H1 (cell line): ENCODE data around the gene SMNDC1. TPM values are rescaled to one million over a fixed set of nuclear protein-coding genes. Genes with fewer than 3 reads are reported as not detected.

Source experiments
- CTCF ChIA-PET: fragments of 300-600 bp; sonication (Branson Sonifier 250); formaldehyde crosslinking; loops from one replicate; lab custom pipeline; 2021; ENCODE audit not compliant: partially characterized antibody; lab: Charles Lee
- POLR2A ChIA-PET: fragments of 300-600 bp; sonication (Branson Sonifier 250); formaldehyde crosslinking; loops from one replicate; lab custom pipeline; 2021; ENCODE audit warnings: inconsistent platforms; ENCODE audit not compliant: partially characterized antibody; lab: Charles Lee
- DNase-seq, 2 experiments: peaks; one replicate each; pipeline versions ENCODE4 v3.0.0 to v3.0.0-alpha.2; 2010 to 2022; ENCODE audit warnings: low spot score in 2 of 2, low read depth in 1 of 2, mixed read lengths in 1 of 2
- FAIRE-seq: peaks from 2 replicates; lab custom pipeline; 2011; peaks lifted over from hg19 to GRCh38; lab: Jason Lieb, UNC
- H2AFZ ChIP-seq: 2 replicates; pipeline ENCODE4 v1.8.1; 2012; ENCODE audit warnings: low read length, inconsistent platforms
- H2AK5ac ChIP-seq: 2 replicates; pipeline ENCODE4 v1.6.1; 2013; ENCODE audit warnings: low read depth, low read length
- H2BK120ac ChIP-seq: replicated peaks from 2 replicates; pipeline ENCODE3; 2013; ENCODE audit warnings: low read depth, low read length, inconsistent platforms
- H2BK12ac ChIP-seq: 2 replicates; pipeline ENCODE4 v1.6.1; 2013; ENCODE audit warnings: low read depth, low read length
- H2BK15ac ChIP-seq: 2 replicates; pipeline ENCODE4 v1.6.1; 2013; ENCODE audit warnings: low read length
- H2BK20ac ChIP-seq: 2 replicates; pipeline ENCODE4 v1.6.1; 2013; ENCODE audit warnings: low read length
- H2BK5ac ChIP-seq: 2 replicates; pipeline ENCODE4 v1.6.1; 2013; ENCODE audit warnings: low read depth, low read length
- H3K14ac ChIP-seq: 2 replicates; pipeline ENCODE4 v1.6.1; 2013; ENCODE audit warnings: inconsistent platforms; ENCODE audit not compliant: insufficient read length
- H3K18ac ChIP-seq: 2 replicates; pipeline ENCODE4 v1.6.1; 2013; ENCODE audit warnings: low read length; ENCODE audit errors: extremely low read depth
- H3K23ac ChIP-seq: 2 replicates; pipeline ENCODE4 v1.6.1; 2013; ENCODE audit warnings: inconsistent platforms; ENCODE audit not compliant: insufficient read length
- H3K23me2 ChIP-seq: 2 replicates; pipeline ENCODE4 v1.6.1; 2013; ENCODE audit warnings: low read depth, low read length
- H3K27ac ChIP-seq: 2 replicates; pipeline ENCODE4 v1.6.1; 2011; ENCODE audit warnings: low read depth, low read length, inconsistent platforms
- H3K27me3 ChIP-seq, 4 experiments: replicated peaks in 1 of 4; 1 replicate in 1 of 4; 2 replicates in 3 of 4; pipeline versions ENCODE4 v1.6.1 to v1.8.1; 2011 to 2013; ENCODE audit warnings: low read length in 3 of 4, mild to moderate bottlenecking in 3 of 4, inconsistent platforms in 2 of 4, mixed read lengths in 2 of 4, moderate library complexity in 1 of 4; ENCODE audit not compliant: control insufficient read depth in 3 of 4, insufficient read depth in 3 of 4; ENCODE audit errors: extremely low read depth in 1 of 4
- H3K36me3 ChIP-seq, 4 experiments: 2 replicates each; pipeline versions ENCODE4 v1.6.1 to v1.8.1; 2011 to 2013; ENCODE audit warnings: mild to moderate bottlenecking in 4 of 4, low read length in 3 of 4, moderate library complexity in 2 of 4, control low read depth in 1 of 4, inconsistent platforms in 1 of 4; ENCODE audit not compliant: insufficient read depth in 4 of 4, control insufficient read depth in 2 of 4
- H3K4ac ChIP-seq: replicated peaks from 2 replicates; pipeline ENCODE3; 2013; ENCODE audit warnings: low read length, low read depth, mixed read lengths, inconsistent platforms; ENCODE audit not compliant: insufficient read length
- H3K4me1 ChIP-seq, 4 experiments: replicated peaks in 1 of 4; 1 replicate in 1 of 4; 2 replicates in 3 of 4; pipeline versions ENCODE4 v1.6.1 to v1.8.1; 2011 to 2013; ENCODE audit warnings: low read length in 3 of 4, inconsistent platforms in 2 of 4, mixed read lengths in 1 of 4; ENCODE audit not compliant: insufficient read depth in 4 of 4, control insufficient read depth in 3 of 4
- H3K4me2 ChIP-seq, 2 experiments: 2 replicates each; pipeline versions ENCODE4 v1.6.1 to v1.8.1; 2011 to 2013; ENCODE audit warnings: low read depth in 2 of 2, low read length in 2 of 2, control low read depth in 1 of 2, inconsistent platforms in 1 of 2, mild to moderate bottlenecking in 1 of 2; ENCODE audit not compliant: insufficient read depth in 1 of 2
- H3K4me3 ChIP-seq, 4 experiments: fragments of 200-600, 300-600 bp in 1 of 4; sonication (generic), shearing (Covaris generic), sonication (Bioruptor Twin) in 1 of 4; 2 replicates each; pipeline versions ENCODE4 v1.5.1 to v1.8.1; 2011 to 2016; ENCODE audit warnings: low read length in 4 of 4, low read depth in 3 of 4, control low read depth in 2 of 4, inconsistent platforms in 2 of 4, mild to moderate bottlenecking in 2 of 4, mixed read lengths in 1 of 4, moderate library complexity in 1 of 4; ENCODE audit not compliant: insufficient read depth in 2 of 4; ENCODE audit errors: extremely low read depth in 1 of 4
- H3K56ac ChIP-seq: replicated peaks from 2 replicates; pipeline ENCODE3; 2013; ENCODE audit warnings: low read depth, mild to moderate bottlenecking, mixed read lengths, low read length, inconsistent platforms; ENCODE audit not compliant: insufficient read length
- H3K79me1 ChIP-seq: 2 replicates; pipeline ENCODE4 v1.6.1; 2013; ENCODE audit warnings: low read depth, low read length, control low read depth
- H3K79me2 ChIP-seq, 2 experiments: 2 replicates each; pipeline versions ENCODE4 v1.6.1 to v1.8.1; 2012 to 2013; ENCODE audit warnings: low read length in 2 of 2, mild to moderate bottlenecking in 2 of 2, inconsistent platforms in 1 of 2; ENCODE audit not compliant: insufficient read depth in 2 of 2, control insufficient read depth in 1 of 2
- H3K9ac ChIP-seq, 4 experiments: replicated peaks in 1 of 4; 1 replicate in 1 of 4; 2 replicates in 3 of 4; pipeline versions ENCODE4 v1.6.1 to v1.8.1; 2011 to 2013; ENCODE audit warnings: low read depth in 3 of 4, low read length in 3 of 4, control low read depth in 2 of 4, mild to moderate bottlenecking in 2 of 4, moderate library complexity in 2 of 4, inconsistent platforms in 1 of 4; ENCODE audit errors: extremely low read depth in 1 of 4
- H3K9me3 ChIP-seq, 2 experiments: 2 replicates each; pipeline versions ENCODE4 v1.6.1 to v1.8.1; 2012 to 2013; ENCODE audit warnings: mild to moderate bottlenecking in 2 of 2, moderate library complexity in 2 of 2, control low read depth in 1 of 2, inconsistent platforms in 1 of 2, low read depth in 1 of 2, low read length in 1 of 2, mixed read lengths in 1 of 2; ENCODE audit not compliant: insufficient read depth in 2 of 2
- H4K20me1 ChIP-seq, 2 experiments: replicated peaks in 1 of 2; 2 replicates each; pipeline versions ENCODE3 to v1.8.1; 2011 to 2013; ENCODE audit warnings: inconsistent platforms in 2 of 2, low read length in 2 of 2, mild to moderate bottlenecking in 1 of 2; ENCODE audit not compliant: insufficient read depth in 2 of 2, control insufficient read depth in 1 of 2
- H4K5ac ChIP-seq: 2 replicates; pipeline ENCODE4 v1.6.1; 2013; ENCODE audit warnings: low read length, low read depth, mixed read lengths, inconsistent platforms; ENCODE audit not compliant: insufficient read length
- H4K8ac ChIP-seq: 2 replicates; pipeline ENCODE4 v1.8.0; 2013; ENCODE audit warnings: mild to moderate bottlenecking, moderate library complexity, low read length, inconsistent platforms; ENCODE audit not compliant: insufficient read depth; ENCODE audit errors: extremely low read depth
- H4K91ac ChIP-seq: replicated peaks from 2 replicates; pipeline ENCODE3; 2013; ENCODE audit warnings: low read length, mixed read lengths, inconsistent platforms; ENCODE audit not compliant: insufficient read length
- CHD1 ChIP-seq: IDR thresholded peaks from 2 replicates; pipeline ENCODE4 v1.6.1; 2012; ENCODE audit warnings: low read depth, low read length, improper control_type of control experiment
- EGR1 ChIP-seq: IDR thresholded peaks from 2 replicates; pipeline ENCODE4 v1.6.1; 2011; ENCODE audit warnings: low read depth, low read length, borderline replicate concordance
- GABPA ChIP-seq: IDR thresholded peaks from 2 replicates; pipeline ENCODE4 v1.6.1; 2011; ENCODE audit warnings: mild to moderate bottlenecking, low read length, moderate library complexity, borderline replicate concordance; ENCODE audit not compliant: insufficient read depth
- WGBS, 2 experiments: shearing (Covaris generic) in 1 of 2; methylation state at CpG; one replicate each; pipeline versions ENCODE4 v1.1.6 to v1.1.7; 2013 to 2015; ENCODE audit warnings: low lambda C conversion rate in 2 of 2, mixed read lengths in 2 of 2, inconsistent platforms in 1 of 2, low coverage in 1 of 2, missing lambda C conversion rate in 1 of 2; ENCODE audit not compliant: insufficient replicate concordance in 2 of 2, insufficient coverage in 1 of 2, insufficient read length in 1 of 2; ENCODE audit errors: extremely low coverage in 1 of 2, missing lambda C conversion rate in 1 of 2; 5-methylcytosine and 5-hydroxymethylcytosine counted together
- polyA plus RNA-seq, 7 experiments: library from polyadenylated mRNA; depleted of rRNA in 3 of 7; stranded (reverse) in 5 of 7; unstranded in 2 of 7; fragments of >200 nt in 5 of 7; fragments of 200-250 nt in 2 of 7; gene quantifications; 1 replicate in 5 of 7; 2 replicates in 1 of 7; 4 replicates in 1 of 7; pipeline versions ENCODE4 v1.2.1 to v1.2.3, GENCODE V29; 2011 to 2013; ENCODE audit warnings: missing spikeins in 2 of 7, mixed read lengths in 2 of 7
- total RNA-seq: library from RNA; stranded (reverse); fragmentation: NEBNext Ultra II Directional; extraction: Animal tissue kit (Norgen Biotek cat#: 25700); gene quantifications from 2 replicates; pipeline ENCODE4 v1.2.1, GENCODE V29; 2021
- TF ChIP-seq, protein P1 (sequence below): IDR thresholded peaks from 2 replicates; pipeline ENCODE4 v1.6.1; 2012; ENCODE audit warnings: inconsistent platforms

The SMNDC1 gene
- total and polyA plus RNA-seq, 2 of the 8 experiments (the other 6 are each of a cell fraction or from before 2014, with no cell fraction given): 8.1 to 48.6 TPM

GRCh38 chr10:110334061-110334656 is 29.4 kb upstream of the SMNDC1 start:
- Histone ChIP-seq H2BK120ac (no peak overlapping the region), H3K9ac (no peak overlapping the region), H3K79me2 (no peaks in the 10 kb centered on the region), H4K91ac (no peak overlapping the region), H3K36me3 (no peaks in the 10 kb centered on the region; a peak in 1 of 8 replicates), H3K4me1 (peaks cover 5 to 12% (median 6%) of the 10 kb centered on the region in 4 experiments; a peak in 6 of 7 replicates), H3K27ac (no peak overlapping the region), H3K9me3 (peaks cover 13 to 24% of the 10 kb centered on the region in 2 experiments), H3K14ac (no peak overlapping the region), H3K23ac (no peak overlapping the region), H3K27me3 (no peaks in the 10 kb centered on the region), H3K4ac (no peak overlapping the region), H2BK15ac (no peak overlapping the region), H3K4me3 (no peak overlapping the region), H3K23me2 (no peaks in the 10 kb centered on the region), H2AK5ac (no peak overlapping the region), H3K56ac (no peak overlapping the region), H2BK20ac (no peak overlapping the region), H4K8ac (no peak overlapping the region), H3K79me1 (no peaks in the 10 kb centered on the region), H2BK5ac (no peak overlapping the region), H3K4me2 (no peak overlapping the region), H4K5ac (no peak overlapping the region), H2BK12ac (no peak overlapping the region), H3K18ac (no peak overlapping the region), H2AFZ (no peak overlapping the region), H4K20me1 (no peaks in the 10 kb centered on the region)
- WGBS, 2 experiments: 81% methylated on average over 5 of the region's 5 CpGs; no CpG with 5 or more reads in 1 of the 2 experiments
- no peak for TF ChIP-seq CHD1
- TF ChIP-seq, protein P1, sequence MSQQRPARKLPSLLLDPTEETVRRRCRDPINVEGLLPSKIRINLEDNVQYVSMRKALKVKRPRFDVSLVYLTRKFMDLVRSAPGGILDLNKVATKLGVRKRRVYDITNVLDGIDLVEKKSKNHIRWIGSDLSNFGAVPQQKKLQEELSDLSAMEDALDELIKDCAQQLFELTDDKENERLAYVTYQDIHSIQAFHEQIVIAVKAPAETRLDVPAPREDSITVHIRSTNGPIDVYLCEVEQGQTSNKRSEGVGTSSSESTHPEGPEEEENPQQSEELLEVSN: no peak
- TF ChIP-seq EGR1: no peak
- no peak for TF ChIP-seq GABPA
- ChIA-PET POLR2A (interaction anchor here (1.0 kb wide), 2 partner anchors 128 to 274 kb away, joined by 3 read pairs; no protein-coding TSS in a partner anchor), CTCF (interaction anchor here (0.9 to 3.5 kb wide), 10 partner anchors 11 to 224 kb away, joined by 3 to 14 read pairs (median 6); no protein-coding TSS in a partner anchor)
- no peak for DNase-seq
- no peak for FAIRE-seq
